ENCODE results near the gene FAM3B.
"Not testable (repeated sequence)": the region's sequence is repeated elsewhere in the genome, so short reads cannot be mapped to it uniquely, and the experiment has no call there.

Gene FAM3B

DNA sequence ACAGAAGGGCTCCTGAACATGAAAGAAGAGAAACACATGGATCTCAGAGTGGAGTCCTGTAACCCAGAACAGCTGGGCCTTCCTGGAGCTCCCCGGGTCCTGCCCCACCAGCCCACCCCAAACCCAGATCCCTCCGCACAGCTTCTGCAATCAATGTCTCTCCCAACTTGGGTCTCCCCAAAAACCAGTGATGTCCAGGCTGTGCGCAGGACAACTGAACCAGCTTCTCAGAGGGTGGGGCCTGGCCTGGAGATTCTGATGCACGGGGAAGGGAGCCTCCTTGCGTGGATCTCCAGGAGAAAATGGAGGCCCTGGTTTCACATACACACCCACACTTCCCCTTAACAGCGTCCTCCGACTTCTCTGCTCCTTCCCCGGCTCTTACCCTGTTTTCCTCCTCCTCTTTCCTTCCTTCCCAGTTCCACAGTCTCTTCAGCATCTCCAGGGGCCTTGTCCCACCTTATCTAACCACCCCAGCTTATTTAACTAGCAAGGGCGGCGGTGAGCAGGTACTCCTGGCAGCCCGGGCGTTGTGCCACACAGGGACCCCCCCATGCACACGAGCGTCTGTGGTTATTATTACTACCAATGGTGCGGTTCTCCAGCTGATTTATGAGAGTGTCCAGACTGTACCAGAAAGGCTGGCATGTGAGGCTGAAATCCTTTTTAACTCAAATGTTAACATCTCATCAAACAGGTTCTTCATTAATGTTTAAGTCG lies 34.0 kb downstream of the FAM3B start:
- DNase-seq (ENCODE audit: low spot score), result no peak

DNA sequence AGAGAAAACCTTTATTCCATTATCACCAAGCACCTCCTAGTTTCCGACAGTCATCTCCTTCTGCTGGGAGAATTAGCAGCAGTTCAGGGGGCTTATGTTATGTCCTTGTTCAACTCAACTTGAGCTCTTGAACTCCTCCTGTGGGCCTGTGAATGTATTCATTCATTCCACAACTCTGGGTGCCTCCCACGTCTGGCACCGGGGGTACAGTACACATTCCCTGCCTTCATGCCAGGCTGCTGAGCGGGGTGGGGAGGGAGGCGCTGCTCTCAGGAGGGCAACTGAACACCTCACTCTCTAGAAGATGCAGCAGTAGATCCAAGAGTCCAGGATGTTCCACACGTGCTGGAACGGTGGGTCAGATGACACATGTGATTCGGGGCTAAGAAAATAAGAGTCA lies 40.9 kb downstream of the FAM3B start:
- no peak for DNase-seq (ENCODE audit: low spot score)

DNA sequence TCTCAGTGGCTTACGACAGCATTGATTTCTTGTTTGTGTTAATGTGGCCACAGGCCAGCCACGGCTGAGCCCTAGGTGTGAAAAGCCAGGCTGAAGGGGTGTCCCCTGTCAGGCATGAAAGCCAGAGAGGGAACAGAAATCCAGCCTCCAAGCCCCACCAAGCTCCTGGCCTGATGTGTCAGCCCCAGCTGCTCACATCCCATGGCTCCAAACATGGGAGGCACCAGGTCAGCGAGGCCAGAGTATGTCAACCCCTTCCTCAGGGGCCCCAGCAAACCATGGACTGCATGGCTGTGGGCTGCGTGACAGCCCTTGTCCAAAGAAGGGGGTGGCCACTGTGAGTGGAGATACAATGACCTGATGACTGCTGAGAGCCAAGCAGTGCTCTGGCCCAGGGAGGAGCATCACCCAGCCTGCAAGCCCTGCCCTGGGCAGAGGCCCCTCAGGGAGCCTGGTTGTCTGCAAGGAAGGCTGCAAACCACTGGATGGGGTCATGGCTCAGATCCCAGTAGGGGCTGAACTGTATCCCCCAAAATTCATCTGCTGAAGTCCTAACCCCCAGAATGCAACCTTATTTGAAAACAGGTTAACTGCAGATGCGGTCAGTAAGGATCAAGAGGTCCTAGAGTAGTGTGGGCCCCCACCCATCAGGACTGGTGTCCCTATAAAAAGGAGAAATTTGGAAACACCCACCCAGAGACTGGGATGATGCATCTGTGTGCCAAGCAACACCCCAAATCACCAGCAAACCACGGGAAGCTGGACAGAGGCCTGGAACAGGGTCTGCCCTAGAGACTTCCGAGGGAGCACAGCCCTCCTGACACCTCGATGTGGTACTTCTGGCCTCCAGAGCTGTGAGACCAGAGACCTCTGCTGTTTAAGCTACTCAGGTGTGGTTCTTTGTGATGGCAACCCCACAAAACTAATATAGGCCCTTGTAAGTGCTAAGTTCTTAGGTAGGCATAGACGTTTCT lies 41.9 kb downstream of the FAM3B start:
- no peak for DNase-seq (ENCODE audit: low spot score)

DNA sequence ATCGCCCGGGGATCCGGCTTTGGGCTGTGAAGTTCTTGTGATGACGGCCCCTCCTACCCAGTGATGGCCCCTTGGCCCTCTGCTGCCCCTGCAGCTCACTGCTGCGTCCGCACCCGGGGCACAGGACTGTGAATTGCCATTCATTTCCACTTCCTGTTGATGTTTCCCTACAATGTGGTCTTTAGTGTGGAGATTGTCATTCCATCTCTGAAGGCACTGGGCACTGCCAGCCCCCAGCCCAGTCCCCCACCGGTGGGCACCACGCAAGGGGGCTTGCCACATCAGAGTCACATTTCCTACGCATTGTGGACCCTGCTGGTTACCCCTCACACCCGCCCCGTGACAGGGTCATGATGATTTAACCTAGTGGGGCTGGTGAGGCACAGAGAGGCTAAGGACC lies 42.7 kb downstream of the FAM3B start:
- DNase-seq (ENCODE audit: low spot score), result no peak

DNA sequence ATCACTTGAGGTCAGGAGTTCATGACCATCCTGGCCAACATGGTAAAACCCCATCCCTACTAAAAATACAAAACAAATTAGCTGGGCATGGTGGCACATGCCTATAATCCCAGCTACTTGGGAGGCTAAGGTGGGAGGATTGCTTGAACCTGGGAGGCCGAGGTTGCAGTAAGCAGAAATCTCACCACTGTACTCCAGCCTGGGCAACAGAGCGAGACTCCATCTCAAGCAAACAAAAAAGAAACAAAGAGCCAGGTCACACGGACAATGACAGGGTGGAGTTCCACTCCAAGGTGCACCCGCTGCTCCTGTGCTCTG lies 43.1 kb downstream of the FAM3B start:
- not testable (repeated sequence) for DNase-seq (ENCODE audit: low spot score)

DNA sequence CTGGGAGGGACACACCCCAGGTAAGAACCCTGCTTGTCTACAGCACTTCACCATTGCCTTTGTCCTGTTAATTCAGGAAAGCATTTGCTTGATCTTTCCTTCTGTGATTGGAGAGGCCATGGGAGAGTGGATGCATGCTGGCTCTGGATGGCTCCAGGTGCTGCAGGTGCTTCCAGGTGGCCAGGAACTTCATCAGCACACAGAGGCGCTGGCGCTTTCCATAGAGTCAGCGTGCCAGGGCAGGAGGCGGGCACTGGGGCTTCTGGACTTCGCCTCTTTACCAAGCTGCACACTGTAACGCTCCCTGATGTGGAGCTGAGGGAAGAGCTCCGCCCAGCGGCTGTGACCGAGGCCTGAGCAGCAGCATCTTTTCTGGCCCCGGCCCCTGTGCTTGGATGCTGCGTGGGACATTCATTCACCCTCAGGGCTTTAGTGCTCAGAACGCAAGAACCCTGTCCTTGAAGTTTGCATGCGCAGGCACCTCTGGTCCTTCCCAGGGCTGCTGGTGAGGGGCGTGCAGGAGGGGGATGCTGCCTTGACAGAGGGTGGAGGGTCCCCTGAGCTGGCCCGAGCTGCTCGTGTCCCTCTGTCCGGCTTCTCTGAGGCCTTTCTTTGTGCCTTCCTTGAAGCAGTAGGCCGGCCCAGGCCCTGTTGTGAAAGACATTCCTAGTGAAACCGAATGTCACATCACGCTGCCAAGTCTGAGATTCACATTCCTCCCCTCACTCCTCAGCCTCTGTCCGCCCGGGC lies 43.6 kb downstream of the FAM3B start:
- DNase-seq (ENCODE audit: low spot score), result no peak

DNA sequence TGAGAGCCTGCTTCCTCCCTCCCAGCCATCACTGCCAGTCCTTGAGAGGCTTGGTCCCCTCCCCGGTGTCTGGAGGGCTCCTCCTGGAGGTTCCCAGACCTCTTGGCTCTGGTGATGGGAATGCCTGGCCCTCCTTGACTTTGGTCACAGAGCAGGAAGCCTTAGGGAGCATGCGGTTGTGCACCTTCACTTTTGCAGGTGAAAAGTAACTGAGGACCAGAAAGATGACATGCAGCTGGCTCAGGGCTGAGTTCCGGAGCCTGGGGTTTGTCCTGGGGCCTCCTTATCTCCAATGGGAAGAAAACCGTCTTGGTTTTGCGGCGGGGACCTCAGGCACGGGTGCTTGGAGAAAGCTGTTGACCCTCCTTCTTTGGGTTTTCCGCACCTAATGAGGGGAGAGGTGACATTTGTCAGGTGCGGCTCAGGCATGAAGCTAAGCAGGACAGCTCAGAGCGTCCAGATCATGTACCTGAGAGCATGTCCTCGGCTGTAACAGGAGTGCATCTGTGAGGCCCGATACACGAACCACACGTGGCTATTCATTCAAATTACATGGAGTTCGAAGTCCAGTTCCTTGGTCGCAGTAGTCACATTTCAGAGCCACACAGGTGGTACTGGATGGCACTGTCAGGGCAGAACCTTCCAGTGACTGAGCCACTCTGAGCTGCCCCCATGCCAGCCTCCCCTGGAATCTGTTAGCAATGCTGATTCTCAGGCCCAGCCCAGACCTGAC lies 44.6 kb downstream of the FAM3B start:
- DNase-seq (ENCODE audit: low spot score), result no peak

DNA sequence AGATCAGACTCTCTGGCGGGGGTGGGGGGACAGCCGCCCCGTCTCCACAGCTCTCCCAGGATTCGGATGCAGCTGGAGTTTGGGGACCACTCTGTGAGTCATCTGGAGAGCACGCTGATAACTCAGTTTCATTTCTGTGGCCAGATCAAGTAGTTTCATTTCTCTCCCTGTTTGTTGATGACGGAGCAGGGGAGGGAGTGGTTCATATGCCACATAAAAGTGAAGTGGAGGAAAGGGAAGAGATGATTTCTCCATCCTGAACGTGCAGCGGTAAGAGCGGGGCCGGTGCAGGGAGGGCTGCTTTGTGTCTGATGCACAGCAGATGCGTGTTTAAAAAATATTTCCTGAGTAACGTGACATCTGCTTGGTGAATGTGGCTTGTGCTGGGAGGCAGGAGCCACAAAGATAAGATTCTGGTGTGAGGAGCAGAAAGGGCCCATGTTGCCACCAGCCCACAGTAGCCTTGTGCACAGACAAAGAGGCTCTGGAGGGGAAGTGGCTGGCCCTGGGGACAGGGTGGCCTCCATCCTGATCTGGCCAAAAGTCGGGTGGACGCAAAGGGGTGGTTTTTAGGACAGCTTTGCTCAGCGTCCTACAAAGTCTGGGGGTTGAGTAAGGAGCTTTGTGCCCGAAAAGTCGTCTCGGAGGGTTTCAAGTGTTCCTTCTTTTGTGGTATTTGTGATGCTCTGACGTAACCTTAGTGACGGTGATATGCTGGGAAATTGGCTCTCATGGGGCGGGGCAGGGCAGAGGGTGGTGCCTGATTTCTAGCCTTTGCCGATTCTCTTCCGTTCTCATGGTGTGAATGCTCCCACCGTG lies 45.4 kb downstream of the FAM3B start, which contains the start of gene MX2:
MX2 (plus strand) TSS at position 242 of the 819 bp plus-strand sequence. CDS start 14,880 bp downstream, outside the sequence.
- peak; percentile 68 for DNase-seq (ENCODE audit: low spot score)

DNA sequence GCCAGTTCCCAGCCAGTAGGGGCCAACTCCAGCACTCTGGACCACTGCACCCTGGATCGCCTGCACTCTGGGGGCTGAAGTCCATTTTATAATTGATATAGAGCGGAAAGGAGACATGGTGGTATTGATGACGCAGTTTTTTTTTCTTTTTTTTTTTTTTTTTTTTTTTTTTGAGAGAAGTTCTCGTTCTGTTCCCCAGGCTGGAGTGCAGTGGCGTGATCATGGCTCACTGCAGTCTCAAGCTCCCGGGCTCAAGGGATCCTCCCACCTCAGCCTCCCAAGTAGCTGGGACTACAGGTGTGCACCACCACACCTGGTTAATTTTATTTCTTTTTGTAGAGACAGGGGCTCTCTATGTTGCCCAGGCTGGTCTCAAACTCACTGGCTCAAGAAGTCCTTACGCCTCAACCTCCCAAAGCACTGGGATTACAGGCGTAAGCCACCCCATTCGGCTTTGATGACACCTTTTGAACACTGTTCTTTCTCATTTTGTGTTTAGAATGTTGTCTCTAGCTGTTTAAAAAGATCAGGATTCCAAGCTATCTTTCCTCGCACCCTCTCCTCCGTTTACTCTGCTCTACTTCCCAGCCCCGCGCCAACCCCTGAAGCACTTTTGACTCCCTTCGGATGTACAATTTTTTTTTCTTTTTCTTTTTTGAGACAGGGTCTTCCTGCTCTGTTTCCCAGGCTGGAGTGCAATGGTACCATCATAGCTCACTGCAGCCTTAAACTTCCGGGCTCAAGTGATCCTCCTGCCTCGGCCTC lies 46.2 kb downstream of the FAM3B start:
- DNase-seq (ENCODE audit: low spot score), result no peak

DNA sequence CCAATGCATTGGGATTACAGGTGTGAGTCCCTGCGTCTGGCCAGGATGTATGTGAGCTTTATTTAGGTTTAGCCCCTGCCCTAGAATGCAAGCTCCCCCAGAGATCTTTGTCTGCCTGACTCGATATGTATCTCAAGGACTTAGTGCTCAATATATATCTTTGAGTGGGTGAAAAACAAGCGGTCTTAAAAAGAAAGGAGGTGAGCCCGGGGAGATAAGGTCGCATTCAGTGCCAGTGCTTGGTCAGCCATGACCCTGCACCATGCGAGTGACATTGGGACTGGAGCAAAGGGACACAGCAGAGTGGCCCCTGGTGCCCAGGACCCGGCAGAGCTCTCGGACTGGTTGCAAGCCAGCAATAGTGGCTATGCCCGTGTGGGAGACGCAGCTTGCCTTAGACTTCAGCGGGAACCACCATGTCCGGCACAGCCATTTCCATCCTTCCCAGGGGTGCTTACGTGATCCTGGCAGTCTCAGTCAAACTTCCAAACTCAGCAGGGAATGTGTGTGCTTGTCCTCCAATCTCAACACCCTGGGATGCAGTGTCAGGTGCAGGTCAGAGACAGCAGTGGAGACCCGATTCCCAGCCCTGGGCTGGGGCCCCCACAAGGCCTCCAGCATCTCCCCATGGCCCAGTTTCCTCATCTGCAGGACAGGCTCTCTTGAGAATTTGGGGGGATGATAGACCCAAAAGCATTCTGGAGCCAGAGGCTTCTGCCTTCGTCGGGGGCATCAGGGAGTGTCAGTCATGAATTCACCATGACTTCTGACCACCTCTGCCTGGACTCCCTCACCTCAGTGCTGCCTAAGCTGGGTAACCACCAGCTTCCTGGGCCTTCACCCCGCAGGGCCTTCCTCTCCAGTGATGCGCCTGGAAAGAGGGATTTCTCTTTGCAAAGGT lies 47.0 kb downstream of the FAM3B start:
- no peak for DNase-seq (ENCODE audit: low spot score)

DNA sequence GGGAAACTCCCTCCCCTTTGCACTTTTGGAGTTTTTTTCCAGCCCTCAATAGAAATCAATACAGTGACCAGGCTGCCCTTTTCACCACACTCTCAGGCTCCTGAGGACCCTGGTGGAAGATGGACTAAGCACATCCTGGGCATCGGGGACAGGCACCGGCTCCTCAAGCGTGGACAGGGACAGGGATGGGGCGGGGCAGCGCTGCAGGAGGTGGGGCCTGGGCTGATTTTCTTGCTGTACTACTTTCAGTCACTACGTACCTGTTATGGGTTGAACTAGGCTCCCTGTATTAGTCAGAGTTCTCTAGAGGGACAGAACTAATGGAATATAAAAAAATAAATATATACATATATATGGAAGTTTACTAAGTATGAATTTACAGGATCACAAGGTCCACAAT lies 47.7 kb downstream of the FAM3B start:
- DNase-seq (ENCODE audit: low spot score), result no peak

DNA sequence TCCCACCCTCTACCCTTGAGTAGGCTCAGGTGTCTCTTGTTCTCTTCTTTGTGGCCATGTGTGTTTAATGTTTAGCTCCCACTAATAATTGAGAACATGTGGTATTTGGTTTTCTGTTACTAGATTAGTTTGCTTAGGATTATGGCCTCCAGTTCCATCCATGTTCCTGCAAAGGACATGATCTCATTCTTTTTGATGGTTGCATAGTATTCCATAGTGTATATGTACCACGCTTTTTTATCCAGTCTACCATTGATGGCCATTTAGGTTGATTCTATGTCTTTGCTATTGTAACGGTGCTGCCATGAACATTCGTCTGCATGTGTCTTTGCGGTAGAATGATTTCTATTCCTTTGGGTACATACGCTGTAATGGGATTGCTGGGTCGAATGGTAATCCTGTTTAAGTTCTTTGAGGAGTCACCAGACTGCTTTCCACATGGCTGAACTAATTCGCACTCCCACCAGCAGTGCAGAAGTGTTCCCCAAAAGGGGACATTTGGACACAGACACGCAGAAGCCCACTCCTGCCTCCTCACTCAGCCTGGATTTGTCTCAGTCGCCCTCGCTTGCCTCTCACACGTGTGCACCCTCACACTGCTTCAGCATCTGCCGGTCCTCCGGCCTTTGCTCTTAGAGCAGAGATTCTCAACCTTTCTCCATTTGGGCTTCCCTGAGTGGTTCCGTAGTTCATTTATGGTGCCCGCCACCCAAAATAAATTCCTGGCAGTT lies 48.9 kb downstream of the FAM3B start:
- DNase-seq (ENCODE audit: low spot score), result no peak

DNA sequence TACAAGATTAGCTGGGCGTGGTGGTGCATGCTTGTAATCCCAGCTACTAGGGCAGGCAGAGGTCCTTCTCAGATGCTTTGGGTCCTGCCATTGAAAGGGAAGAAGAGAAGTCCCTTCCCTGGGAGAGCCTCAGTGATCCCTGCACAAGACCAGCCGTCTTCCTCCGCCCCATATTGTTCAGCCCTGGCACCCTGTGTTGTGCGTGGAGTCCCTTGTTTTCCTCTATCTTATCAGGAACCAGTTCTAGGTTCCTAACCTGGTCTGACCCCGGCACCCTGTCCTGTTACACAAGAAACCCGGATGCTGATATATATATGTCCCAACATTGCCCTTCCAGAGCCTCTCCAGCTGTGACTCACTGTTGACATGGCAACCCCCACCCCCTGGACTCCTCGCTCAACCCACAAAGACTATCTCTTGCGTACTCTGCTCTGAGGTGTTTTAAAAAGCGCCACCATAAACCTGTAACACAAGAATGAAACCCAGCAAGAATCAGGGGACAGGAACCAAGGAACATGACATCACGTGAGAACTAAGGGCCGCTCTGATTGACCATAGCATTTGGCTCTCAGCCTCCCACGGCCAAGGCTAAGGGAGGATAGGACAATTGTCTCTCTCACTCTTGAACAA lies 50.0 kb downstream of the FAM3B start:
- peak; percentile 22 for DNase-seq (ENCODE audit: low spot score)

DNA sequence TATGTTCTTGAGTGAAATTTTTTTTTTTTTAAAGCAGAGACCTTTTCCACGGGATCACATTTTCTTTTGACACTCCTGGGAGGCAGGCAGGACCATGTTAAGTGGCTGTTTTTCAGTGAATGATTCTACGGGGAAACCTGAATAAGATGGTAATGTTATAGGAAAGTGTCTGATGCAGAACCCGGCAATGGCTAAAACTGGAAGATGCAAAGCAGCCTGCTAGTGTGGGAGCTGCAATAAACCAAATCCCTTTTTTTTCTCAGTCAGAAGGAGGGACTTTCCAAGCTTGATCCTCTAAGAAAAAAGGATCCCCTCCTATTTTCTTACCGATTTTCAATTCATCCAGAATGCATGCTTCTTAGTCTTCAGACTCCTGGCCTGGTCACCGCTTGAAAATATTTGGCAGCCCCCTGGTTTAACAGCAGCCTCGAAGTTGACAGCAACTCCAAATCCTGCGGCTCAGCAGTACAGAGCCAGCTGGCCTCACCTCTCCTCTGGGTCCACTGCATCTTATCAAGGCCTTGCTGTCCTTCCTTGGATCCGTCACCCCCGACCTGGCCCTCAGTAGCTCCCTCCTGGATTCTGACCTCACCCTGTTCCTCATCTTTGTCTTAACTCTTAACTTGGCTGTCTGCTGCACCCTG lies 50.8 kb downstream of the FAM3B start:
- DNase-seq (ENCODE audit: low spot score), result peak; percentile 38

DNA sequence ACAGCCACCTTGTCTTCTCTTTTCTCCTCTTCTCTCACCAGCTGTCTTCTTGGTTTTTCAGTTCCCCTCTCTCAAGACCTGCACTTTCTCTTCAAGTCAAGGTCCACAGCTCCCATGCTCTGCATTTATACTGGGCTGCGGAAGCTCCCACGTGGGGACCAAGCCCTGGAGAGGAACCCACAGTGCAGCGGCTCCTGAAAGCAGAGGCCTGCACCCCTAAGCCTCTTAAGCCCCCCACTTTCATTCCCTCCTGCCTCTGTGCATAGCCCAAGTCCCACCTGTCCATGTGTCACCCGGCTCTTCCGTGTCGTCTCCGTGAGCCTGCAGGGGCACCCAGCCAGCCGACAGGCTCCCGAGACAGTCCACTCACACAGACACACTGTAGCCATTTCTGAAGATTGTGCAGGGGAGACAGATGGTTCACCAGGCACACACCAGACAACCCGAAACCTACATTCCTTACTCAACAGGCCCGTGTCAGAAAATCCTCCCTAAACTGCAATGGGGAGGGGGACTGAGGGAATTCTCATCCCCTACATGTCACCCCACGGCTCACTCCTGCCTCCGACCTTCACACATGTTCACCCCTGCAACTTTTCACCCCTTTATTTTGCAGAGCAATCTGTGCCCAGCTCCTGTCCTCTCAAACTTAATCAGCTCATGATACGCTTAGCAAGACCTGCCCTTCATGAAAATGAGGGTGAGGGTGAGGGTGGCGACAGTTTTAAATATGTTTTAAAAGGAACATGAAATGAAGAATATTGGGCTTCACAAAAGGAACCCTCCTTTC lies 51.5 kb downstream of the FAM3B start:
- peak; percentile 84 for DNase-seq (ENCODE audit: low spot score)

DNA sequence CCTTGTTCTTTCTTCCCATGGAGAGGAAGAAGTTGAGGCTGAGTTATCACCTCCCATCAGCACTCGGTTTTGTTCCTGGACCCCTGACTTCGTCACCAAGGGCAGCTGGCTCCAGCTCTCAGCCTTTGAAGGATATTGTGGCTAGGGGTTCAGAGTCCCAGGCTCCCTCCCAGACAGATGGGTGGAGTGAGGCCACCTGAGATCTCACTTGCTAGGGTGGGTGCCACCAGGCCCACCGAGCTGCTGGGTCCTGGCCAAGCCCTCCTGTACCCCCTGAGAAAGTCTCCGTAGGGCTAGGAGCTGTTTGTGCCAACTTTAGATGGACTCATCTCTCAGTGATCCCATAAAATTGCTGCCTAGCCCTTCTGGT lies 52.1 kb downstream of the FAM3B start:
- DNase-seq (ENCODE audit: low spot score), result peak; percentile 41
